ENCODE data around the gene OR2D2.
A peak's percentile ranks its signal among the peaks of the same experiment; 100 is the strongest.

OR2D2 gene

DNA sequence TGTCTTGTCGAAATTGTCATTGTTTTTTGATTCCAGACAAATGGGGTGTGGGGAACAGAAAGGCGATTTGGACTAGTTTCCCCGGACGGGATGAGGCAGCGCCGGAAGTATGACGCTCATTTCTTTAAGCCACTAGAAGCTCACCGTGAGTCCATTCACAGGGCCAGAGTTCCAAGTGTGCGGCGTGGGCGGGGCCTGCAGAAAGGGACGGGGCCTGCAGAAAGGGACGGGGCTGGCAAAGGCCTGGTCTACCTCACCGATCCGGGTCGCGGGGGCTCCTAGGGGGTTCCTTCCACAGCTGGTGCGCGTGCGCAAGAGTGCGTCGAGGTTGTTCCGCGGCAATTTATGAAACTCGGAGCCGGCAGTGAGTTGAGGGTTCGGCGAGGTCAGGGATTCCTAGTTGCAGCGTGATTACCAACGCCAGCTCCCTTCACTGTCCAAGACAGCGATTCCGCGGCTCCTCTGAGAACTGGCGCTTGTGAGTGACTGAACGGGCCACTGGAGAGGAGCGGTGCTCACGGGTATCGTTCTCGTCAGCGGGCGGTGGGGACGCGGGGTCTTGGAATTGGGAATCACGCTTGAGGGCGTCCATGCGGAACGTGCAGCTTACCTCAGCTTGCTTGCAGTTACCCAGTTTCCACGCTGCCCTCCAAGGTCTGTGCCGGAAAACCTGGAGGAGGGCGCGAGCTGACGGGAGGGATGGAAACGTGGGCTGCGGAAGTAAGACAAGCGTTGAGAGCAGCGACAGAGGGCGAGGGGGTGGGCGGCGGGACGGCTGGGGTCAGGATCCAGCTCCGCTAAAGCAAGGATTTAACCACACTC, 34.1 kb upstream of the OR2D2 start, which contains the start of gene ZNF215 (continued):
- TF ChIP-seq, protein P1, sequence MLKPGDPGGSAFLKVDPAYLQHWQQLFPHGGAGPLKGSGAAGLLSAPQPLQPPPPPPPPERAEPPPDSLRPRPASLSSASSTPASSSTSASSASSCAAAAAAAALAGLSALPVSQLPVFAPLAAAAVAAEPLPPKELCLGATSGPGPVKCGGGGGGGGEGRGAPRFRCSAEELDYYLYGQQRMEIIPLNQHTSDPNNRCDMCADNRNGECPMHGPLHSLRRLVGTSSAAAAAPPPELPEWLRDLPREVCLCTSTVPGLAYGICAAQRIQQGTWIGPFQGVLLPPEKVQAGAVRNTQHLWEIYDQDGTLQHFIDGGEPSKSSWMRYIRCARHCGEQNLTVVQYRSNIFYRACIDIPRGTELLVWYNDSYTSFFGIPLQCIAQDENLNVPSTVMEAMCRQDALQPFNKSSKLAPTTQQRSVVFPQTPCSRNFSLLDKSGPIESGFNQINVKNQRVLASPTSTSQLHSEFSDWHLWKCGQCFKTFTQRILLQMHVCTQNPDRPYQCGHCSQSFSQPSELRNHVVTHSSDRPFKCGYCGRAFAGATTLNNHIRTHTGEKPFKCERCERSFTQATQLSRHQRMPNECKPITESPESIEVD (tag by site-specific recombination; IDR thresholded peaks at IDR 0.05): no peak
- TF ChIP-seq, protein P2, sequence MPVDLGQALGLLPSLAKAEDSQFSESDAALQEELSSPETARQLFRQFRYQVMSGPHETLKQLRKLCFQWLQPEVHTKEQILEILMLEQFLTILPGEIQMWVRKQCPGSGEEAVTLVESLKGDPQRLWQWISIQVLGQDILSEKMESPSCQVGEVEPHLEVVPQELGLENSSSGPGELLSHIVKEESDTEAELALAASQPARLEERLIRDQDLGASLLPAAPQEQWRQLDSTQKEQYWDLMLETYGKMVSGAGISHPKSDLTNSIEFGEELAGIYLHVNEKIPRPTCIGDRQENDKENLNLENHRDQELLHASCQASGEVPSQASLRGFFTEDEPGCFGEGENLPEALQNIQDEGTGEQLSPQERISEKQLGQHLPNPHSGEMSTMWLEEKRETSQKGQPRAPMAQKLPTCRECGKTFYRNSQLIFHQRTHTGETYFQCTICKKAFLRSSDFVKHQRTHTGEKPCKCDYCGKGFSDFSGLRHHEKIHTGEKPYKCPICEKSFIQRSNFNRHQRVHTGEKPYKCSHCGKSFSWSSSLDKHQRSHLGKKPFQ (tag by site-specific recombination; IDR thresholded peaks at IDR 0.05): no peak
- peak; percentile 35 for TF ChIP-seq SP2 (tag by site-specific recombination; IDR thresholded peaks at IDR 0.05)
- TF ChIP-seq SP3 (tag by site-specific recombination; IDR thresholded peaks at IDR 0.05): no peak
- TF ChIP-seq ZNF335 (tag by site-specific recombination; conservative IDR thresholded peaks at IDR 0.05): peak; percentile 57
- no peak for TF ChIP-seq ZNF785 (tag by site-specific recombination; IDR thresholded peaks at IDR 0.05)
- TF ChIP-seq, protein P3, sequence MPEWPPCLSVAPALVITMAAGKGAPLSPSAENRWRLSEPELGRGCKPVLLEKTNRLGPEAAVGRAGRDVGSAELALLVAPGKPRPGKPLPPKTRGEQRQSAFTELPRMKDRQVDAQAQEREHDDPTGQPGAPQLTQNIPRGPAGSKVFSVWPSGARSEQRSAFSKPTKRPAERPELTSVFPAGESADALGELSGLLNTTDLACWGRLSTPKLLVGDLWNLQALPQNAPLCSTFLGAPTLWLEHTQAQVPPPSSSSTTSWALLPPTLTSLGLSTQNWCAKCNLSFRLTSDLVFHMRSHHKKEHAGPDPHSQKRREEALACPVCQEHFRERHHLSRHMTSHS (tag by site-specific recombination; IDR thresholded peaks at IDR 0.05): no peak
- TF ChIP-seq SCRT2 (tag by site-specific recombination; IDR thresholded peaks at IDR 0.05): no peak
- no peak for TF ChIP-seq HOXD13 (CRISPR knock-in tag; IDR thresholded peaks at IDR 0.05; ENCODE audit: borderline replicate concordance)
- no peak for TF ChIP-seq ZNF514 (tag by site-specific recombination; IDR thresholded peaks at IDR 0.05)
- no peak for TF ChIP-seq ZNF48 (tag by site-specific recombination; IDR thresholded peaks at IDR 0.05)
- no peak for TF ChIP-seq TCF7L2 (IDR thresholded peaks at IDR 0.05; ENCODE audit: borderline replicate concordance, low read depth, low read length)
- no peak for TF ChIP-seq ZNF561 (tag by site-specific recombination; IDR thresholded peaks at IDR 0.05; ENCODE audit: borderline replicate concordance)
- TF ChIP-seq ZNF530 (tag by site-specific recombination; IDR thresholded peaks at IDR 0.05; ENCODE audit: low read depth): no peak
- TF ChIP-seq ZNF37A (tag by site-specific recombination; IDR thresholded peaks at IDR 0.05): no peak
- TF ChIP-seq ZNF423 (tag by site-specific recombination; IDR thresholded peaks at IDR 0.05): no peak
- TF ChIP-seq GLIS2 (tag by site-specific recombination; IDR thresholded peaks at IDR 0.05): peak; percentile 58; the same call in 1 of the 2 replicates
- TF ChIP-seq ZNF155 (tag by site-specific recombination; IDR thresholded peaks at IDR 0.05): no peak
- TF ChIP-seq YY1 (tag by site-specific recombination; IDR thresholded peaks at IDR 0.05): no peak
- peak; percentile 90 for TF ChIP-seq ZNF600 (tag by site-specific recombination; IDR thresholded peaks at IDR 0.05)
- TF ChIP-seq ZBTB7A (tag by site-specific recombination; IDR thresholded peaks at IDR 0.05; ENCODE audit: low read depth): no peak
- no peak for TF ChIP-seq ZBTB1 (tag by site-specific recombination; IDR thresholded peaks at IDR 0.05)
- TF ChIP-seq, protein P4, sequence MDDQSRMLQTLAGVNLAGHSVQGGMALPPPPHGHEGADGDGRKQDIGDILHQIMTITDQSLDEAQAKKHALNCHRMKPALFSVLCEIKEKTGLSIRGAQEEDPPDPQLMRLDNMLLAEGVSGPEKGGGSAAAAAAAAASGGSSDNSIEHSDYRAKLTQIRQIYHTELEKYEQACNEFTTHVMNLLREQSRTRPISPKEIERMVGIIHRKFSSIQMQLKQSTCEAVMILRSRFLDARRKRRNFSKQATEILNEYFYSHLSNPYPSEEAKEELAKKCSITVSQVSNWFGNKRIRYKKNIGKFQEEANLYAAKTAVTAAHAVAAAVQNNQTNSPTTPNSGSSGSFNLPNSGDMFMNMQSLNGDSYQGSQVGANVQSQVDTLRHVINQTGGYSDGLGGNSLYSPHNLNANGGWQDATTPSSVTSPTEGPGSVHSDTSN (CRISPR knock-in tag; IDR thresholded peaks at IDR 0.05): peak; percentile 18; the same call in 1 of the 2 replicates
- no peak for TF ChIP-seq ZNF510 (tag by site-specific recombination; IDR thresholded peaks at IDR 0.05; ENCODE audit: insufficient replicate concordance)
- no peak for TF ChIP-seq ZNF23 (tag by site-specific recombination; IDR thresholded peaks at IDR 0.05; ENCODE audit: borderline replicate concordance)
- TF ChIP-seq, protein P5, sequence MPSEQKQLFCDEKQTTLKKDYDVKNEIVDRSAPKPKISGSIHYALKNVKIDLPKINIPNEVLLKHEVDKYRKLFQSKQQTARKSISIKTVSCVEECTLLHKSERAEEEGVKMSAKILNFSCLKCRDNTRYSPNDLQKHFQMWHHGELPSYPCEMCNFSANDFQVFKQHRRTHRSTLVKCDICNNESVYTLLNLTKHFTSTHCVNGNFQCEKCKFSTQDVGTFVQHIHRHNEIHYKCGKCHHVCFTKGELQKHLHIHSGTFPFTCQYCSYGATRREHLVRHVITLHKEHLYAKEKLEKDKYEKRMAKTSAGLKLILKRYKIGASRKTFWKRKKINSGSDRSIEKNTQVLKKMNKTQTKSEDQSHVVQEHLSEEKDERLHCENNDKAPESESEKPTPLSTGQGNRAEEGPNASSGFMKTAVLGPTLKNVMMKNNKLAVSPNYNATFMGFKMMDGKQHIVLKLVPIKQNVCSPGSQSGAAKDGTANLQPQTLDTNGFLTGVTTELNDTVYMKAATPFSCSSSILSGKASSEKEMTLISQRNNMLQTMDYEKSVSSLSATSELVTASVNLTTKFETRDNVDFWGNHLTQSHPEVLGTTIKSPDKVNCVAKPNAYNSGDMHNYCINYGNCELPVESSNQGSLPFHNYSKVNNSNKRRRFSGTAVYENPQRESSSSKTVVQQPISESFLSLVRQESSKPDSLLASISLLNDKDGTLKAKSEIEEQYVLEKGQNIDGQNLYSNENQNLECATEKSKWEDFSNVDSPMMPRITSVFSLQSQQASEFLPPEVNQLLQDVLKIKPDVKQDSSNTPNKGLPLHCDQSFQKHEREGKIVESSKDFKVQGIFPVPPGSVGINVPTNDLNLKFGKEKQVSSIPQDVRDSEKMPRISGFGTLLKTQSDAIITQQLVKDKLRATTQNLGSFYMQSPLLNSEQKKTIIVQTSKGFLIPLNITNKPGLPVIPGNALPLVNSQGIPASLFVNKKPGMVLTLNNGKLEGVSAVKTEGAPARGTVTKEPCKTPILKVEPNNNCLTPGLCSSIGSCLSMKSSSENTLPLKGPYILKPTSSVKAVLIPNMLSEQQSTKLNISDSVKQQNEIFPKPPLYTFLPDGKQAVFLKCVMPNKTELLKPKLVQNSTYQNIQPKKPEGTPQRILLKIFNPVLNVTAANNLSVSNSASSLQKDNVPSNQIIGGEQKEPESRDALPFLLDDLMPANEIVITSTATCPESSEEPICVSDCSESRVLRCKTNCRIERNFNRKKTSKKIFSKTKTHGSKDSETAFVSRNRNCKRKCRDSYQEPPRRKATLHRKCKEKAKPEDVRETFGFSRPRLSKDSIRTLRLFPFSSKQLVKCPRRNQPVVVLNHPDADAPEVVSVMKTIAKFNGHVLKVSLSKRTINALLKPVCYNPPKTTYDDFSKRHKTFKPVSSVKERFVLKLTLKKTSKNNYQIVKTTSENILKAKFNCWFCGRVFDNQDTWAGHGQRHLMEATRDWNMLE (tag by site-specific recombination; conservative IDR thresholded peaks at IDR 0.05; ENCODE audit: low read depth): peak; percentile 58; the same call in 1 of the 2 replicates
- TF ChIP-seq, protein P6, sequence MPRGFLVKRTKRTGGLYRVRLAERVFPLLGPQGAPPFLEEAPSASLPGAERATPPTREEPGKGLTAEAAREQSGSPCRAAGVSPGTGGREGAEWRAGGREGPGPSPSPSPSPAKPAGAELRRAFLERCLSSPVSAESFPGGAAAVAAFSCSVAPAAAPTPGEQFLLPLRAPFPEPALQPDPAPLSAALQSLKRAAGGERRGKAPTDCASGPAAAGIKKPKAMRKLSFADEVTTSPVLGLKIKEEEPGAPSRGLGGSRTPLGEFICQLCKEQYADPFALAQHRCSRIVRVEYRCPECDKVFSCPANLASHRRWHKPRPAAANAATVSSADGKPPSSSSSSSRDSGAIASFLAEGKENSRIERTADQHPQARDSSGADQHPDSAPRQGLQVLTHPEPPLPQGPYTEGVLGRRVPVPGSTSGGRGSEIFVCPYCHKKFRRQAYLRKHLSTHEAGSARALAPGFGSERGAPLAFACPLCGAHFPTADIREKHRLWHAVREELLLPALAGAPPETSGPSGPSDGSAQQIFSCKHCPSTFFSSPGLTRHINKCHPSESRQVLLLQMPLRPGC (tag by site-specific recombination; IDR thresholded peaks at IDR 0.05): no peak
- no peak for TF ChIP-seq ZNF16 (tag by site-specific recombination; IDR thresholded peaks at IDR 0.05; ENCODE audit: low read depth)
